ENCODE results near the gene CTSO. TPM values are rescaled to one million over a fixed set of nuclear protein-coding genes. Genes with fewer than 3 reads are reported as not detected.
A peak's percentile ranks its signal among the peaks of the same experiment; 100 is the strongest.
"Not testable (repeated sequence)": the region's sequence is repeated elsewhere in the genome, so short reads cannot be mapped to it uniquely, and the experiment has no call there.

Gene CTSO
- total and polyA plus RNA-seq, 4 donors, result 20.7 to 36.7 (median 24.5) TPM

DNA sequence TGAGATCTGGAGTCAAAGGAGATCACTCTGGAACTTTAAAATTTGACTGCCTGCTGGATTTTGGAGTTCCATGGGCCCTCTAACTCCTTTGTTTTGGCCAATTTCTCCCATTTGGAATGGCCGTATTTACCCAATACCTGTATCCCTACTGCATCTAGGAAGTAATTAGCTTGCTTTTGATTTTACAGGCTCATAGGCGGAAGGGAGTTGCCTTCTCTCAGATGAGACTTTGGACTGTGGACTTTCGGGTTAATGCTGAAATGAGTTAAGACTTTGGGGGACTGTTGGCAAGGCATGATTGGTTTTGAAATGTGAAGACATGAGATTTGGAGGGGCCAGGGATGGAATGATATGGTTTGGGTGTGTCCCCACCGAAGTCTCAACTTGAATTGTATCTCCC is 19.0 kb downstream of the CTSO start:
- WGBS, result 79% methylated on average over 4 of the region's 4 CpGs
- not testable (repeated sequence) for H3K9ac ChIP-seq (ENCODE audit: low read depth in 1 of 2, low read length in 2 of 2); H3K36me3 ChIP-seq (ENCODE audit: control insufficient read depth in 4 of 4, insufficient read depth in 3 of 4, low read depth in 1 of 4, low read length in 3 of 4); DNase-seq (ENCODE audit: low spot score); H3K27me3 ChIP-seq (ENCODE audit: control insufficient read depth in 4 of 4, insufficient read depth in 4 of 4, low read length in 3 of 4); H3K27ac ChIP-seq (ENCODE audit: low read depth in 1 of 2, low read length in 2 of 2); H3K9me3 ChIP-seq (ENCODE audit: control insufficient read depth in 4 of 4, low read length in 3 of 4); H3K4me3 ChIP-seq (ENCODE audit: low read depth in 1 of 3, low read length in 3 of 3)
- TF ChIP-seq HNF4A (conservative IDR thresholded peaks at IDR 0.05) (peak; percentile 47 to 79), HNF4G (IDR thresholded peaks at IDR 0.05) (peak; percentile 40)
- H3K4me1 ChIP-seq (ENCODE audit: control insufficient read depth in 4 of 4, insufficient read depth in 4 of 4, low read length in 3 of 4), result peaks cover 6 to 40% (median 26%) of the 10 kb centered on the region in 4 donors

DNA sequence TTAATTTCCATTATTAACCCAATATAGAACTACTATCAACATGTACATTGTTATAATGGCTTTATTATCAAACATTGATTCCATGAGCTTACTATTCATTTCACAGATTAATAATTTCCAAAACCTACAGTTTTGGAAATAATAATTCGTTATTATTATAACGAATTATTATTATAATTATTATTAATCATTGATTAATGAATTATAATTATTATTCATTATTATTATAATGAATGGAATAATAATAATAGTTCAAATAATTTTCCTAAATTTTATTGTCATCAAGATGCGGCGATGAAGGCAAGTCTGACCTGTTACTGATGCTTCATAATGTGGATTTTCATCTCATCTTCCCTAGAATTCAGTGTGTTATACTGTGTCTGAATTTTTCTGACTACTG is 22.0 kb downstream of the CTSO start:
- no peak overlapping the region for H3K4me3 ChIP-seq (ENCODE audit: low read depth in 1 of 3, low read length in 3 of 3)
- H3K27ac ChIP-seq (ENCODE audit: low read depth in 1 of 2, low read length in 2 of 2), result no peak overlapping the region
- 96% methylated on average over 4 of the region's 4 CpGs for WGBS
- H3K9ac ChIP-seq (ENCODE audit: low read depth in 1 of 2, low read length in 2 of 2), result no peak overlapping the region
- no peak for DNase-seq (ENCODE audit: low spot score)
- peaks cover 6 to 43% (median 24%) of the 10 kb centered on the region in 4 donors for H3K4me1 ChIP-seq (ENCODE audit: control insufficient read depth in 4 of 4, insufficient read depth in 4 of 4, low read length in 3 of 4)
- H3K9me3 ChIP-seq (ENCODE audit: control insufficient read depth in 4 of 4, low read length in 3 of 4), result no peaks in the 10 kb centered on the region
- no peaks in the 10 kb centered on the region for H3K27me3 ChIP-seq (ENCODE audit: control insufficient read depth in 4 of 4, insufficient read depth in 4 of 4, low read length in 3 of 4)
- peaks cover 0 to 13% (median 9%) of the 10 kb centered on the region in 4 donors for H3K36me3 ChIP-seq (ENCODE audit: control insufficient read depth in 4 of 4, insufficient read depth in 3 of 4, low read depth in 1 of 4, low read length in 3 of 4)
- no peak for TF ChIP-seq RAD21 (IDR thresholded peaks at IDR 0.05)
- TF ChIP-seq, protein P1, sequence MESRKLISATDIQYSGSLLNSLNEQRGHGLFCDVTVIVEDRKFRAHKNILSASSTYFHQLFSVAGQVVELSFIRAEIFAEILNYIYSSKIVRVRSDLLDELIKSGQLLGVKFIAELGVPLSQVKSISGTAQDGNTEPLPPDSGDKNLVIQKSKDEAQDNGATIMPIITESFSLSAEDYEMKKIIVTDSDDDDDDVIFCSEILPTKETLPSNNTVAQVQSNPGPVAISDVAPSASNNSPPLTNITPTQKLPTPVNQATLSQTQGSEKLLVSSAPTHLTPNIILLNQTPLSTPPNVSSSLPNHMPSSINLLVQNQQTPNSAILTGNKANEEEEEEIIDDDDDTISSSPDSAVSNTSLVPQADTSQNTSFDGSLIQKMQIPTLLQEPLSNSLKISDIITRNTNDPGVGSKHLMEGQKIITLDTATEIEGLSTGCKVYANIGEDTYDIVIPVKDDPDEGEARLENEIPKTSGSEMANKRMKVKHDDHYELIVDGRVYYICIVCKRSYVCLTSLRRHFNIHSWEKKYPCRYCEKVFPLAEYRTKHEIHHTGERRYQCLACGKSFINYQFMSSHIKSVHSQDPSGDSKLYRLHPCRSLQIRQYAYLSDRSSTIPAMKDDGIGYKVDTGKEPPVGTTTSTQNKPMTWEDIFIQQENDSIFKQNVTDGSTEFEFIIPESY (IDR thresholded peaks at IDR 0.05), result no peak
- TF ChIP-seq HNF4G (IDR thresholded peaks at IDR 0.05), result no peak

GRCh38 chr4:155930330-155930729 is 23.3 kb downstream of the CTSO start:
- no peak for DNase-seq (ENCODE audit: low spot score)
- H3K9me3 ChIP-seq (ENCODE audit: control insufficient read depth in 4 of 4, low read length in 3 of 4), result no peaks in the 10 kb centered on the region
- H3K4me1 ChIP-seq (ENCODE audit: control insufficient read depth in 4 of 4, insufficient read depth in 4 of 4, low read length in 3 of 4), result peaks cover 5 to 39% (median 13%) of the 10 kb centered on the region in 4 donors
- WGBS, result 41% methylated on average over 2 of the region's 2 CpGs
- no peak overlapping the region for H3K27ac ChIP-seq (ENCODE audit: low read depth in 1 of 2, low read length in 2 of 2)
- peaks cover 0 to 13% (median 10%) of the 10 kb centered on the region in 4 donors for H3K36me3 ChIP-seq (ENCODE audit: control insufficient read depth in 4 of 4, insufficient read depth in 3 of 4, low read depth in 1 of 4, low read length in 3 of 4)
- H3K9ac ChIP-seq (ENCODE audit: low read depth in 1 of 2, low read length in 2 of 2), result no peak overlapping the region
- H3K27me3 ChIP-seq (ENCODE audit: control insufficient read depth in 4 of 4, insufficient read depth in 4 of 4, low read length in 3 of 4), result no peaks in the 10 kb centered on the region
- H3K4me3 ChIP-seq (ENCODE audit: low read depth in 1 of 3, low read length in 3 of 3), result no peak overlapping the region
- TF ChIP-seq HNF4A (conservative IDR thresholded peaks at IDR 0.05) (peak; percentile 34 to 59), SP1 (IDR thresholded peaks at IDR 0.05) (peak; percentile 23), RXRA (IDR thresholded peaks at IDR 0.05) (peak; percentile 48 to 71), MAX (IDR thresholded peaks at IDR 0.05) (no peak)

DNA sequence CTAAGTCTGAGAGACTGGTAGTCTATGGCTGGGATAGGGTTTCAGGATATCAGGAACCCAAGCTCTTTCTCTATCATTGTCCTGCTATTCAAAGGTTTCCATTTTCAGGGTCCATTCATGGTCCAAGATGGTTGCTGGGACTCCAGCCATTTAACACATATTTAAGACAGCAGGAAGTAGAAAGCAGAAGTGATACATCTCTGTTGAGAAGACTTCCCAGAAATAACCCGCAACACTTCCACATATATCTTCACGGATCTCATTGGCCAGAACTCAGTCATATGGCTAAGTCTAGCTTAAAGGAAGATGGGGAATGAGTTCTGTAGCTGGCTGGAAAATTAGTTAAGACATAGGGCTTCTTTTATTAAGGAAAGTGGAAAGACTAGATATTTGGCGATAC is 23.8 kb downstream of the CTSO start:
- DNase-seq (ENCODE audit: low spot score), result no peak
- 95% methylated on average over 3 of the region's 3 CpGs for WGBS
- H3K36me3 ChIP-seq (ENCODE audit: control insufficient read depth in 4 of 4, insufficient read depth in 3 of 4, low read depth in 1 of 4, low read length in 3 of 4), result peaks cover 0 to 13% (median 10%) of the 10 kb centered on the region in 4 donors
- H3K4me1 ChIP-seq (ENCODE audit: control insufficient read depth in 4 of 4, insufficient read depth in 4 of 4, low read length in 3 of 4), result peaks cover 5 to 39% (median 14%) of the 10 kb centered on the region in 4 donors
- H3K27me3 ChIP-seq (ENCODE audit: control insufficient read depth in 4 of 4, insufficient read depth in 4 of 4, low read length in 3 of 4), result no peaks in the 10 kb centered on the region
- H3K9ac ChIP-seq (ENCODE audit: low read depth in 1 of 2, low read length in 2 of 2), result no peak overlapping the region
- no peak overlapping the region for H3K27ac ChIP-seq (ENCODE audit: low read depth in 1 of 2, low read length in 2 of 2)
- H3K9me3 ChIP-seq (ENCODE audit: control insufficient read depth in 4 of 4, low read length in 3 of 4), result no peaks in the 10 kb centered on the region
- H3K4me3 ChIP-seq (ENCODE audit: low read depth in 1 of 3, low read length in 3 of 3), result no peak overlapping the region
- TF ChIP-seq RAD21 (IDR thresholded peaks at IDR 0.05) (no peak), TAF1 (conservative IDR thresholded peaks at IDR 0.05) (no peak), SP1 (IDR thresholded peaks at IDR 0.05) (no peak), NR2F2 (IDR thresholded peaks at IDR 0.05) (no peak), MAX (IDR thresholded peaks at IDR 0.05) (no peak), ATF3 (IDR thresholded peaks at IDR 0.05) (no peak), HNF4G (IDR thresholded peaks at IDR 0.05) (no peak), JUND (IDR thresholded peaks at IDR 0.05) (no peak)
- TF ChIP-seq, protein P1 (IDR thresholded peaks at IDR 0.05), result no peak
- TF ChIP-seq, protein P2, sequence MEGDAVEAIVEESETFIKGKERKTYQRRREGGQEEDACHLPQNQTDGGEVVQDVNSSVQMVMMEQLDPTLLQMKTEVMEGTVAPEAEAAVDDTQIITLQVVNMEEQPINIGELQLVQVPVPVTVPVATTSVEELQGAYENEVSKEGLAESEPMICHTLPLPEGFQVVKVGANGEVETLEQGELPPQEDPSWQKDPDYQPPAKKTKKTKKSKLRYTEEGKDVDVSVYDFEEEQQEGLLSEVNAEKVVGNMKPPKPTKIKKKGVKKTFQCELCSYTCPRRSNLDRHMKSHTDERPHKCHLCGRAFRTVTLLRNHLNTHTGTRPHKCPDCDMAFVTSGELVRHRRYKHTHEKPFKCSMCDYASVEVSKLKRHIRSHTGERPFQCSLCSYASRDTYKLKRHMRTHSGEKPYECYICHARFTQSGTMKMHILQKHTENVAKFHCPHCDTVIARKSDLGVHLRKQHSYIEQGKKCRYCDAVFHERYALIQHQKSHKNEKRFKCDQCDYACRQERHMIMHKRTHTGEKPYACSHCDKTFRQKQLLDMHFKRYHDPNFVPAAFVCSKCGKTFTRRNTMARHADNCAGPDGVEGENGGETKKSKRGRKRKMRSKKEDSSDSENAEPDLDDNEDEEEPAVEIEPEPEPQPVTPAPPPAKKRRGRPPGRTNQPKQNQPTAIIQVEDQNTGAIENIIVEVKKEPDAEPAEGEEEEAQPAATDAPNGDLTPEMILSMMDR (IDR thresholded peaks at IDR 0.05; ENCODE audit: low read depth, low read length, missing input control), result no peak
